ENCODE measurements around the gene TXNDC5.
"Not testable (repeated sequence)": the region's sequence is repeated elsewhere in the genome, so short reads cannot be mapped to it uniquely, and the experiment has no call there.

TXNDC5 gene

GRCh38 chr6:7899101-7899888 lies 11.3 kb downstream of the TXNDC5 start:
- DNase-seq (ENCODE audit: low read depth), result no peak
- no peak overlapping the region for H3K4me3 ChIP-seq (ENCODE audit: low read depth, low read length)

- DNase-seq (ENCODE audit: low read depth); H3K4me3 ChIP-seq (ENCODE audit: low read depth, low read length): not testable (repeated sequence)
Observed at GRCh38 chr6:7898193-7898586, 12.4 kb downstream of the TXNDC5 start.

- DNase-seq (ENCODE audit: low read depth), result no peak
- no peak overlapping the region for H3K4me3 ChIP-seq (ENCODE audit: low read depth, low read length)
Observed at GRCh38 chr6:7897461-7898192, 13.0 kb downstream of the TXNDC5 start.

GRCh38 chr6:7896465-7896987 lies 14.1 kb downstream of the TXNDC5 start:
- DNase-seq (ENCODE audit: low read depth), result no peak

GRCh38 chr6:7895125-7895423 lies 15.5 kb downstream of the TXNDC5 start:
- DNase-seq (ENCODE audit: low read depth), result no peak
- H3K4me3 ChIP-seq (ENCODE audit: low read depth, low read length), result no peak overlapping the region

More at GRCh38 chr6:7896465-7896987, 14.1 kb downstream of the TXNDC5 start:
- no peak overlapping the region for H3K4me3 ChIP-seq (ENCODE audit: low read depth, low read length)

GRCh38 chr6:7894262-7895124 lies 16.1 kb downstream of the TXNDC5 start:
- no peak for DNase-seq (ENCODE audit: low read depth)
- no peak overlapping the region for H3K4me3 ChIP-seq (ENCODE audit: low read depth, low read length)

GRCh38 chr6:7893342-7893741 lies 17.2 kb downstream of the TXNDC5 start:
- no peak overlapping the region for H3K4me3 ChIP-seq (ENCODE audit: low read depth, low read length)
- no peak for DNase-seq (ENCODE audit: low read depth)

- not testable (repeated sequence) for H3K4me3 ChIP-seq (ENCODE audit: low read depth, low read length); DNase-seq (ENCODE audit: low read depth)
Observed at GRCh38 chr6:7892367-7892766, 18.2 kb downstream of the TXNDC5 start.

GRCh38 chr6:7891078-7891872 lies 19.3 kb downstream of the TXNDC5 start:
- DNase-seq (ENCODE audit: low read depth), result no peak
- no peak overlapping the region for H3K4me3 ChIP-seq (ENCODE audit: low read depth, low read length)

GRCh38 chr6:7888587-7889357 lies 21.8 kb downstream of the TXNDC5 start:
- H3K4me3 ChIP-seq (ENCODE audit: low read depth, low read length), result no peak overlapping the region
- no peak for DNase-seq (ENCODE audit: low read depth)

GRCh38 chr6:7887278-7887991 lies 23.2 kb downstream of the TXNDC5 start:
- H3K4me3 ChIP-seq (ENCODE audit: low read depth, low read length), result no peak overlapping the region
- DNase-seq (ENCODE audit: low read depth), result no peak

- DNase-seq (ENCODE audit: low read depth), result no peak
- H3K4me3 ChIP-seq (ENCODE audit: low read depth, low read length), result no peak overlapping the region
Observed at GRCh38 chr6:7886132-7886531, 24.5 kb downstream of the TXNDC5 start.

GRCh38 chr6:7883381-7883780 lies 27.2 kb downstream of the TXNDC5 start:
- DNase-seq (ENCODE audit: low read depth), result no peak
- H3K4me3 ChIP-seq (ENCODE audit: low read depth, low read length), result no peak overlapping the region

- no peak for DNase-seq (ENCODE audit: low read depth)
- H3K4me3 ChIP-seq (ENCODE audit: low read depth, low read length), result no peak overlapping the region
Observed at GRCh38 chr6:7882505-7883257, 27.9 kb downstream of the TXNDC5 start.

- DNase-seq (ENCODE audit: low read depth), result no peak
Observed at GRCh38 chr6:7881765-7882500, 28.7 kb downstream of the TXNDC5 start.

GRCh38 chr6:7880718-7881107 lies 29.9 kb downstream of the TXNDC5 start:
- H3K4me3 ChIP-seq (ENCODE audit: low read depth, low read length), result no peak overlapping the region
- DNase-seq (ENCODE audit: low read depth), result no peak

More at GRCh38 chr6:7881765-7882500, 28.7 kb downstream of the TXNDC5 start:
- H3K4me3 ChIP-seq (ENCODE audit: low read depth, low read length), result no peak overlapping the region
